HEK293 (cell line): ENCODE results near the gene AIF1L.
"Not testable (repeated sequence)": the region's sequence is repeated elsewhere in the genome, so short reads cannot be mapped to it uniquely, and the experiment has no call there.

ENCODE experiments used
- CTCF ChIA-PET: fragments of 350-600 bp; formaldehyde crosslinking; extraction: SDS; loops from one replicate; lab custom pipeline; 2021; ENCODE audit warnings: antibody characterized with exemption; lab: Yijun Ruan, JAX
- POLR2A ChIA-PET: fragments of 300-600 bp; formaldehyde crosslinking; extraction: SDS; loops from one replicate; lab custom pipeline; 2020; ENCODE audit warnings: antibody characterized with exemption, inconsistent platforms; lab: Yijun Ruan, JAX
- H3K27ac ChIP-seq: fragments of 200-500 bp; sonication (Bioruptor generic); 2 replicates; pipeline ENCODE4 v1.5.1; 2014; ENCODE audit warnings: low read depth, low read length, control low read depth, inconsistent platforms; ENCODE audit errors: extremely low read depth
- H3K36me3 ChIP-seq, 2 experiments: fragments of 200-500 bp in 1 of 2; sonication (Bioruptor generic) in 1 of 2; 1 replicate in 1 of 2; 2 replicates in 1 of 2; pipeline ENCODE4 v1.5.1; 2014 to 2017; ENCODE audit warnings: inconsistent platforms in 2 of 2, low read length in 2 of 2; ENCODE audit not compliant: control insufficient read depth in 2 of 2, insufficient read depth in 1 of 2
- H3K4me1 ChIP-seq: fragments of 200-500 bp; sonication (Bioruptor generic); 2 replicates; pipeline ENCODE4 v1.5.1; 2014; ENCODE audit warnings: mild to moderate bottlenecking, low read length, inconsistent platforms; ENCODE audit not compliant: control insufficient read depth, insufficient read depth
- H3K4me3 ChIP-seq: 2 replicates; pipeline ENCODE4 v1.5.1; 2011; ENCODE audit warnings: low read depth, mild to moderate bottlenecking, control low read depth, low read length, moderate library complexity
- H3K9me3 ChIP-seq: fragments of 200-500 bp; sonication (Bioruptor generic); 2 replicates; pipeline ENCODE4 v1.5.1; 2014; ENCODE audit warnings: low read depth, low read length, inconsistent platforms; ENCODE audit not compliant: control insufficient read depth, insufficient read depth
- HOXC10 ChIP-seq: sonication (generic); formaldehyde crosslinking; IDR thresholded peaks from 2 replicates; pipeline ENCODE4 v1.8.1; 2023; ENCODE audit warnings: mild to moderate bottlenecking, missing genetic modification reagents
- TCF7L2 ChIP-seq: IDR thresholded peaks from 2 replicates; pipeline ENCODE4 v1.6.1; 2011; ENCODE audit warnings: low read depth, mild to moderate bottlenecking, inconsistent platforms, low read length, moderate library complexity, borderline replicate concordance
- ZBTB1 ChIP-seq: fragments of 450-650 bp; formaldehyde crosslinking; IDR thresholded peaks from 2 replicates; pipeline ENCODE4 v1.5.1; 2016; ENCODE audit warnings: missing biosample characterization, missing genetic modification characterization
- ZNF114 ChIP-seq: fragments of 450-650 bp; formaldehyde crosslinking; IDR thresholded peaks from 2 replicates; pipeline ENCODE4 v1.5.0; 2017; ENCODE audit warnings: missing biosample characterization, missing genetic modification characterization
- ZNF2 ChIP-seq: fragments of 450-650 bp; formaldehyde crosslinking; IDR thresholded peaks from 2 replicates; pipeline ENCODE4 v1.5.1; 2016; ENCODE audit warnings: missing biosample characterization, missing genetic modification characterization
- ZNF24 ChIP-seq: fragments of 450-650 bp; formaldehyde crosslinking; IDR thresholded peaks from 2 replicates; pipeline ENCODE4 v1.5.1; 2016; ENCODE audit warnings: missing biosample characterization, missing genetic modification characterization
- ZNF561 ChIP-seq: fragments of 450-650 bp; IDR thresholded peaks from 2 replicates; pipeline ENCODE4 v1.5.1; 2018; ENCODE audit warnings: missing biosample characterization, missing genetic modification characterization, borderline replicate concordance
- ZNF596 ChIP-seq: fragments of 450-650 bp; IDR thresholded peaks from 2 replicates; pipeline ENCODE4 v1.5.0; 2018; ENCODE audit warnings: missing biosample characterization, mild to moderate bottlenecking, missing genetic modification characterization, moderate library complexity
- ZNF843 ChIP-seq: fragments of 450-650 bp; formaldehyde crosslinking; IDR thresholded peaks from 2 replicates; pipeline ENCODE4 v1.5.1; 2016; ENCODE audit warnings: missing biosample characterization, missing genetic modification characterization
- ZSCAN30 ChIP-seq: fragments of 450-650 bp; IDR thresholded peaks from 2 replicates; pipeline ENCODE4 v1.5.1; 2018; ENCODE audit warnings: missing biosample characterization, mild to moderate bottlenecking, missing genetic modification characterization, moderate library complexity
- TF ChIP-seq, protein P1 (sequence below): fragments of 450-650 bp; formaldehyde crosslinking; IDR thresholded peaks from 2 replicates; pipeline ENCODE4 v1.5.1; 2016; ENCODE audit warnings: missing biosample characterization, missing genetic modification characterization
- TF ChIP-seq, protein P2 (sequence below): fragments of 450-650 bp; formaldehyde crosslinking; IDR thresholded peaks from 2 replicates; pipeline ENCODE4 v1.5.1; 2016; ENCODE audit warnings: missing biosample characterization, missing genetic modification characterization
- TF ChIP-seq, protein P3 (sequence below): sonication (generic); formaldehyde crosslinking; IDR thresholded peaks from 2 replicates; pipeline ENCODE4 v1.8.1; 2022; ENCODE audit warnings: mild to moderate bottlenecking, moderate library complexity, missing genetic modification reagents
- TF ChIP-seq, protein P4 (sequence below): fragments of 450-650 bp; formaldehyde crosslinking; IDR thresholded peaks from 2 replicates; pipeline ENCODE4 v1.5.1; 2016; ENCODE audit warnings: missing biosample characterization, missing genetic modification characterization

Gene AIF1L

DNA sequence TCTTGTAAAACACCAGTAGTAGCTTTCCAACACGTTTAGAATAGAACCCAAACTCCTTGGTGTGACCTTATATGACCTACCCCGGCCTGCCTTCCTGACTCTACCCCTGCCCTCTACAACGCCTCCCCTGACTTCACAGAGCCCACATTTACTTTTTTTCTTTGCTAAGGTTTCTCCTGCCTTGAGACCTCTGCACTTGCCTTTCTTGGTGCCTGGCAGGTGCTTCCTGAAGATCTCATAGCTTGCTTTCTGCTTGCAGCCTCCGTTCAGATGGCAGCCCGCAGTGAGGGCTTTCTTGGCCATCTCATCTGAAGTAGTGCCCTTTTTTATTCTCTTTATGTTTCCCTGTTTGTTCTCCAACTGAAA is 53.3 kb downstream of the AIF1L start:
- ChIA-PET POLR2A (interaction anchor here (0.6 kb wide), 2 partner anchors 72 to 398 kb away, joined by 4 to 5 read pairs; no protein-coding TSS in a partner anchor), CTCF (interaction anchor here (0.6 to 2.6 kb wide), 4 partner anchors 13 to 186 kb away, joined by 3 to 7 read pairs (median 4); no protein-coding TSS in a partner anchor)
- Histone ChIP-seq H3K27ac (no peak overlapping the region), H3K9me3 (no peaks in the 10 kb centered on the region), H3K4me1 (no peaks in the 10 kb centered on the region), H3K36me3 (peaks cover 3 to 97% of the 10 kb centered on the region in 2 experiments; a peak in 2 of 3 replicates), H3K4me3 (no peak overlapping the region)
- TF ChIP-seq ZNF24 (tag by site-specific recombination) (no peak), ZNF561 (tag by site-specific recombination) (no peak), ZNF596 (no peak), ZSCAN30 (tag by site-specific recombination) (no peak), HOXC10 (no peak), ZNF114 (tag by site-specific recombination) (no peak), ZBTB1 (no peak), ZNF843 (tag by site-specific recombination) (no peak), TCF7L2 (no peak)
- TF ChIP-seq, protein P1, sequence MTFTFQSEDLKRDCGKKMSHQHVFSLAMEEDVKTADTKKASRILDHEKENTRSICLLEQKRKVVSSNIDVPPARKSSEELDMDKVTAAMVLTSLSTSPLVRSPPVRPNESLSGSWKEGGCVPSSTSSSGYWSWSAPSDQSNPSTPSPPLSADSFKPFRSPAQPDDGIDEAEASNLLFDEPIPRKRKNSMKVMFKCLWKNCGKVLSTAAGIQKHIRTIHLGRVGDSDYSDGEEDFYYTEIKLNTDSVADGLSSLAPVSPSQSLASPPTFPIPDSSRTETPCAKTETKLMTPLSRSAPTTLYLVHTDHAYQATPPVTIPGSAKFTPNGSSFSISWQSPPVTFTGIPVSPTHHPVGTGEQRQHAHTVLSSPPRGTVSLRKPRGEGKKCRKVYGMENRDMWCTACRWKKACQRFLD = no peak
- TF ChIP-seq, protein P2, sequence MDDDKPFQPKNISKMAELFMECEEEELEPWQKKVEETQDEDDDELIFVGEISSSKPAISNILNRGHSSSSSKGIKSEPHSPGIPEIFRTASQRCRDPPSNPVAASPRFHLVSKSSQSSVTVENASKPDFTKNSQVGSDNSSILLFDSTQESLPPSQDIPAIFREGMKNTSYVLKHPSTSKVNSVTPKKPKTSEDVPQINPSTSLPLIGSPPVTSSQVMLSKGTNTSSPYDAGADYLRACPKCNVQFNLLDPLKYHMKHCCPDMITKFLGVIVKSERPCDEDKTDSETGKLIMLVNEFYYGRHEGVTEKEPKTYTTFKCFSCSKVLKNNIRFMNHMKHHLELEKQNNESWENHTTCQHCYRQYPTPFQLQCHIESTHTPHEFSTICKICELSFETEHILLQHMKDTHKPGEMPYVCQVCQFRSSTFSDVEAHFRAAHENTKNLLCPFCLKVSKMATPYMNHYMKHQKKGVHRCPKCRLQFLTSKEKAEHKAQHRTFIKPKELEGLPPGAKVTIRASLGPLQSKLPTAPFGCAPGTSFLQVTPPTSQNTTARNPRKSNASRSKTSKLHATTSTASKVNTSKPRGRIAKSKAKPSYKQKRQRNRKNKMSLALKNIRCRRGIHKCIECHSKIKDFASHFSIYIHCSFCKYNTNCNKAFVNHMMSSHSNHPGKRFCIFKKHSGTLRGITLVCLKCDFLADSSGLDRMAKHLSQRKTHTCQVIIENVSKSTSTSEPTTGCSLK (tag by site-specific recombination) = no peak
- TF ChIP-seq, protein P3, sequence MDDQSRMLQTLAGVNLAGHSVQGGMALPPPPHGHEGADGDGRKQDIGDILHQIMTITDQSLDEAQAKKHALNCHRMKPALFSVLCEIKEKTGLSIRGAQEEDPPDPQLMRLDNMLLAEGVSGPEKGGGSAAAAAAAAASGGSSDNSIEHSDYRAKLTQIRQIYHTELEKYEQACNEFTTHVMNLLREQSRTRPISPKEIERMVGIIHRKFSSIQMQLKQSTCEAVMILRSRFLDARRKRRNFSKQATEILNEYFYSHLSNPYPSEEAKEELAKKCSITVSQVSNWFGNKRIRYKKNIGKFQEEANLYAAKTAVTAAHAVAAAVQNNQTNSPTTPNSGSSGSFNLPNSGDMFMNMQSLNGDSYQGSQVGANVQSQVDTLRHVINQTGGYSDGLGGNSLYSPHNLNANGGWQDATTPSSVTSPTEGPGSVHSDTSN (CRISPR knock-in tag) = no peak
- TF ChIP-seq, protein P4, sequence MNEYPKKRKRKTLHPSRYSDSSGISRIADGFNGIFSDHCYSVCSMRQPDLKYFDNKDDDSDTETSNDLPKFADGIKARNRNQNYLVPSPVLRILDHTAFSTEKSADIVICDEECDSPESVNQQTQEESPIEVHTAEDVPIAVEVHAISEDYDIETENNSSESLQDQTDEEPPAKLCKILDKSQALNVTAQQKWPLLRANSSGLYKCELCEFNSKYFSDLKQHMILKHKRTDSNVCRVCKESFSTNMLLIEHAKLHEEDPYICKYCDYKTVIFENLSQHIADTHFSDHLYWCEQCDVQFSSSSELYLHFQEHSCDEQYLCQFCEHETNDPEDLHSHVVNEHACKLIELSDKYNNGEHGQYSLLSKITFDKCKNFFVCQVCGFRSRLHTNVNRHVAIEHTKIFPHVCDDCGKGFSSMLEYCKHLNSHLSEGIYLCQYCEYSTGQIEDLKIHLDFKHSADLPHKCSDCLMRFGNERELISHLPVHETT (tag by site-specific recombination) = no peak

DNA sequence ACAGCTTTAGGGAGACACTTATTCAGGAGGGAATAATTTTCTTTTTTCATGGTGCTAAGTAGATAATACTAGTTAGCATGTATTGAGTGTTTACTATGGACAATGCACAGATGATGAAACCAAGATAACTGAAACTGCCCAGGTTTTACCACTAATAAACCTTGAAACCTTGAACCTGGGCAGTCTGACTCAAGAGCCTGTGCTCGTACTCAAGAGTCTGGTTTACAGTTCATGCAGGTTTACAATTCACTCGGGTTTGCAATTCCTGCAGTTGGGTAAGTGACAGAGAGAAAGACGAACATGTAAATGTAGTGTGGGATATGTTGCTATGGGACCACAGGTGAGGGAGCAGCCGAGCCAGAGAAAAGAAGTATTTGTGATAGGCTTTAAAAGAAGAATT is 57.3 kb downstream of the AIF1L start:
- TF ChIP-seq ZNF2 (tag by site-specific recombination) = no peak
- ChIA-PET POLR2A (no interaction called here), CTCF (interaction anchor here (0.9 to 1.8 kb wide), 2 partner anchors 182 to 183 kb away, joined by 5 to 7 read pairs; no protein-coding TSS in a partner anchor)
- Histone ChIP-seq H3K4me1 (no peaks in the 10 kb centered on the region), H3K36me3 (peaks cover 3 to 67% of the 10 kb centered on the region in 2 experiments; a peak in 2 of 3 replicates), H3K27ac (no peak overlapping the region), H3K4me3 (no peak overlapping the region), H3K9me3 (no peaks in the 10 kb centered on the region)

DNA sequence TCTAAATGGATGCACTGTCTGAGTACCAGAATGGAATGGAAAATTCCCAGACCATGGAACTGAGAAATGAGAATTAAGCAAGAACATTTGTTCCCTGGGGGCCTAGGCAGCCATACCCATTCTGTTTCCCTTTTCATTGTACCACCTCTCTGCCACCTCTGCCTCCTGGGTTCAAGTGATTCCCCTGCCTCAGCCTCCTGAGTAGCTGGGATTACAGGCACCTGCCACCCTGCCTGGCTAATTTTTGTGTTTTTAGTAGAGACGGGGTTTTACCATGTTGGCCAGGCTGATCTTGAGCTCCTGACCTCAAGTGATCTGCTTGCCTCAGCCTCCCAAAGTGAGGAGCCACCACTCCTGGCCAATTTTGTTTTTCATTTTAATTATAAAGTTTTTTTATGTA is 62.3 kb downstream of the AIF1L start:
- POLR2A ChIA-PET, H3K27ac ChIP-seq, CTCF ChIA-PET, H3K4me3 ChIP-seq, H3K9me3 ChIP-seq, H3K4me1 ChIP-seq: not testable (repeated sequence)
- H3K36me3 ChIP-seq = peaks cover 0 to 62% of the 10 kb centered on the region in 2 experiments; a peak in 2 of 3 replicates
